Prostate gland (tissue), 2 donors: ENCODE results near the gene KAZN. TPM values are rescaled to one million over a fixed set of nuclear protein-coding genes. Genes with fewer than 3 reads are reported as not detected.

ENCODE experiments used
- DNase-seq: peaks from one replicate; pipeline ENCODE4 v3.0.0-alpha.2; 2019; ENCODE audit warnings: low spot score
- H3K27ac ChIP-seq, 2 donors: fragments of 200-600 bp; sonication (generic); 2 replicates each; pipeline ENCODE4 v1.5.1; 2017 to 2019
- H3K27me3 ChIP-seq: fragments of 200-600 bp; sonication (generic); replicated peaks from 2 replicates; pipeline ENCODE4 v1.5.1; 2019; ENCODE audit not compliant: insufficient read depth
- H3K36me3 ChIP-seq, 2 donors: fragments of 200-600 bp; sonication (generic); 1 replicate in 1 of 2; 2 replicates in 1 of 2; pipeline versions ENCODE4 v1.5.1 to v1.8.1; 2017 to 2019
- H3K4me1 ChIP-seq: fragments of 200-600 bp; sonication (generic); replicated peaks from 2 replicates; pipeline ENCODE4 v1.5.1; 2019
- H3K4me3 ChIP-seq, 2 donors: fragments of 200-600 bp; sonication (generic); 2 replicates each; pipeline ENCODE4 v1.5.1; 2017 to 2019
- H3K9me3 ChIP-seq: fragments of 200-600 bp; sonication (generic); 2 replicates; pipeline ENCODE4 v1.5.1; 2017
- POLR2A ChIP-seq: fragments of 450-650 bp; IDR thresholded peaks from one replicate; pipeline ENCODE4 v1.6.1; 2016; ENCODE audit warnings: antibody characterized with exemption, mild to moderate bottlenecking
- POLR2AphosphoS5 ChIP-seq: sonication (generic); formaldehyde crosslinking; IDR thresholded peaks from one replicate; pipeline ENCODE4 v1.6.1; 2017; ENCODE audit warnings: antibody characterized with exemption
- WGBS: methylation state at CpG from one replicate; pipeline ENCODE4 v1.1.5; 2018; 5-methylcytosine and 5-hydroxymethylcytosine counted together
- intact Hi-C: fragments of 100-400 bp; cut with DNase I; formaldehyde crosslinking; loops from one replicate; pipeline ENCODE4 v1.14.2; 2022
- total RNA-seq, 2 donors: library from RNA; depleted of rRNA; stranded (reverse); fragments of >200 nt; gene quantifications; one replicate each; pipeline ENCODE4 v1.1.0, GENCODE V29; 2016
- TF ChIP-seq, protein P1 (sequence below), 4 experiments: fragments of 200-600 bp in 2 of 4; fragments of 450-650 bp in 2 of 4; sonication (generic) in 2 of 4; IDR thresholded peaks; 1 replicate in 3 of 4; 2 replicates in 1 of 4; pipeline ENCODE4 v1.5.1; 2016 to 2019; ENCODE audit warnings: antibody characterized with exemption in 4 of 4, mild to moderate bottlenecking in 2 of 4, moderate library complexity in 2 of 4

KAZN gene
- total RNA-seq, 2 donors from 2014 or later, result 8.3 to 12.7 TPM

DNA sequence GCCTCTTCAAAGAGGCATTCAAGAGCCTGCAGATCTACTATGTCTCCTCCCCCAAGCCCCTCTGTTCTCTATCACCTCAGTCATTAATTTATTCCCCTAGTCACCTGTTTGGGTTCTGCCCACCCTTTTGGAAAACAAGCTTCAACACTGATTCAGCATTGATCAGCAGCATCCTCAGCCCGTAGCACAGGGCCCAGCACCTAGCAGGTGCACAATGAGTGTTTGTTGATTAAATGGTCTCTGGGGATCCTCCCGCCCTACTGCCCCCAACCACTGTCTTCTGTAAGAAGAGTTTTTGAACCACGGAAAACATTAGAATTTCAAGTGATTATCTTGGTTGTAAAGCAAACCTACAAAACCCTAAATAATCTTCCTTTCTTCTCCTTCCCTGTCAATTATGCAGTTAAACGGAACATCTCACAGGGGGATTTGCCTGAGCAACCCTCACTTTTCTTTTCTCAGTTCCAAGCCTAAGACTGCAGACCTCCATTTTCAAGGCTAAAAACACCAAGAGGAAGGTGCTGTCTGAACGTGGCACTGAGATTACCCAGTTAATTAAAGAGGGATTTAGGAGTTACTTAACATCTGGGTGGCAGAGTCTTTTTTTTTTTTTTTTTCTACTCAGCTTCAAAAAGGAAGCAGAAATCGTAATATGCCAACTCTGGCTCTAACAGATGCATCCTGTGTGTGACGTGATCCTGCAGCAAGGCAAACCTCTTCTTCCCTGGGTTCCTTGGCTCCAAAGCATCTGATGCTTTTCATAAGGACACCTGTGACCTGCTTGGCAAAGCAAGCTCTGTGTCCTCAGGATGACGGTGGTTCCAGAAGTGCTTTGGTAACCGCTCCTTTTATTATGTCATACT is 163.0 kb downstream of the KAZN start:
- DNase-seq, result no peak
- intact Hi-C loops, result no loop called here
- Histone ChIP-seq H3K4me3 (no peak overlapping the region), H3K27me3 (no peaks in the 10 kb centered on the region), H3K27ac (no peak overlapping the region), H3K36me3 (no peaks in the 10 kb centered on the region), H3K9me3 (no peaks in the 10 kb centered on the region), H3K4me1 (no peaks in the 10 kb centered on the region)
- TF ChIP-seq, protein P1, sequence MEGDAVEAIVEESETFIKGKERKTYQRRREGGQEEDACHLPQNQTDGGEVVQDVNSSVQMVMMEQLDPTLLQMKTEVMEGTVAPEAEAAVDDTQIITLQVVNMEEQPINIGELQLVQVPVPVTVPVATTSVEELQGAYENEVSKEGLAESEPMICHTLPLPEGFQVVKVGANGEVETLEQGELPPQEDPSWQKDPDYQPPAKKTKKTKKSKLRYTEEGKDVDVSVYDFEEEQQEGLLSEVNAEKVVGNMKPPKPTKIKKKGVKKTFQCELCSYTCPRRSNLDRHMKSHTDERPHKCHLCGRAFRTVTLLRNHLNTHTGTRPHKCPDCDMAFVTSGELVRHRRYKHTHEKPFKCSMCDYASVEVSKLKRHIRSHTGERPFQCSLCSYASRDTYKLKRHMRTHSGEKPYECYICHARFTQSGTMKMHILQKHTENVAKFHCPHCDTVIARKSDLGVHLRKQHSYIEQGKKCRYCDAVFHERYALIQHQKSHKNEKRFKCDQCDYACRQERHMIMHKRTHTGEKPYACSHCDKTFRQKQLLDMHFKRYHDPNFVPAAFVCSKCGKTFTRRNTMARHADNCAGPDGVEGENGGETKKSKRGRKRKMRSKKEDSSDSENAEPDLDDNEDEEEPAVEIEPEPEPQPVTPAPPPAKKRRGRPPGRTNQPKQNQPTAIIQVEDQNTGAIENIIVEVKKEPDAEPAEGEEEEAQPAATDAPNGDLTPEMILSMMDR (IDR thresholded peaks at IDR 0.05), result no peak
- TF ChIP-seq POLR2AphosphoS5, result no peak
- TF ChIP-seq POLR2A, result no peak
- WGBS, result 83% methylated on average over 9 of the region's 9 CpGs

DNA sequence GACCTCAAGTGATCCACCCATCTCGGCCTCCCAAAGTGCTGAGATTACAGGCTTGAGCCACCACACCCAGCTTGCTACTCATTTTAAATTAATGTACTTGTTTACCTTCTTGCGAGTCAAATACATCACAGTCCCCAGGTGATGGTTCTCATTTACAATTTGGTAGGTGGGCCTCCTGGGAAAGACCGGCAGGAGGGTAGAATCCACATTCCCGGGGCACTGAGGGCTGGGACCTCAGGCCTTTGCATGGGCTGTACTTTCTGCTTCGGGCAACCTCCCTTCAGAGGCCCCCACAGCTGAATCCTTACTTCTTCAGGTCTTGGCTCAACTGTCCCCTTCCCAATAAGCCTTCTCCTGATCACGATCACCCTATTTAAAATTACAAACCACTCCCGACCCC is 165.5 kb downstream of the KAZN start:
- DNase-seq, result no peak
- TF ChIP-seq POLR2AphosphoS5, result no peak
- no peak for TF ChIP-seq POLR2A
- TF ChIP-seq, protein P1 (IDR thresholded peaks at IDR 0.05), result no peak
- no peak overlapping the region for H3K27ac ChIP-seq
- H3K4me1 ChIP-seq, result no peaks in the 10 kb centered on the region
- no peaks in the 10 kb centered on the region for H3K9me3 ChIP-seq
- H3K27me3 ChIP-seq, result no peaks in the 10 kb centered on the region
- intact Hi-C loops, result no loop called here
- WGBS, result 88% methylated on average over 7 of the region's 7 CpGs
- H3K36me3 ChIP-seq, result no peaks in the 10 kb centered on the region
- no peak overlapping the region for H3K4me3 ChIP-seq

DNA sequence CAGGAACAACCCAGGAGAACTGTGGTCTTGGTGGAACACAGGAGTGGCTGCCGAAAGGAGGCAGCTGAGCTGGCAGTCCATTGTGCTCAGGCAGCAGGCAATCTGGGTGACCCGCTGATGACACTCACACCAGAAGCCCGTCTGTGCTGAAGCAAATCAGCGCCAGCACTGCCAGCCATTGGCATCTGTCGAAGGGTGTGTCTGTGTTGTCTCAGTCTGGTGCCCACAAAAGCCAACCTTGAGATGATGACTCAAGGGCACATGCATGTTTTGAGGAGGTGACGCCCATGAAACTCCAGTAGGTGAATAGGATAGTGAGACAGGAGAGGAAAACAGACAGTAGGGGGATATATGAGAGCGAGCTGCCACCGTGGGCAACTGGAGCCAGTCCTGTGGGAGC is 167.3 kb downstream of the KAZN start:
- 96% methylated on average over 7 of the region's 8 CpGs for WGBS
- no peaks in the 10 kb centered on the region for H3K4me1 ChIP-seq
- no peaks in the 10 kb centered on the region for H3K27me3 ChIP-seq
- no peak for DNase-seq
- no peak overlapping the region for H3K27ac ChIP-seq
- no peak overlapping the region for H3K4me3 ChIP-seq
- intact Hi-C loops, result no loop called here
- TF ChIP-seq POLR2A (no peak), POLR2AphosphoS5 (no peak)
- TF ChIP-seq, protein P1 (IDR thresholded peaks at IDR 0.05), result no peak
- no peaks in the 10 kb centered on the region for H3K36me3 ChIP-seq
- H3K9me3 ChIP-seq, result no peaks in the 10 kb centered on the region

DNA sequence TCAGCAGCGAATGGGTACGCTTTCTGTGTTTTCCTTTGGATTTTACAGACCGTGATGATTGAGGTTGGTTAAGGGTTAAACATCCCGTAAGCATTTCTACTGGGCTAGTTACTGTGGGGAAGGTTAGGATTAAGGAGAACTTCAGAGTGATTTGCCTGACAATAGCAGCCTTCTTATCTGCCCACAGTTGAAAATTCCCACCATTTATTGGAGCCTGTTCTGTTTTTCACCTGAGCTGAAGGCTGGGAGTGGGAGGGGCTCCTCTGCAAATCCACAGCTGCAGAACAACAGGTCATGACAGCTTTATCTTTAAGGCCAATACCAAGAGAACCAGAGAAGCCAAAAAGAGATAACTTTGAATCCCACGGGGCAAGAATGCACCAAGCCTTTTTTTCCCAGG is 168.6 kb downstream of the KAZN start:
- H3K27me3 ChIP-seq, result no peaks in the 10 kb centered on the region
- H3K27ac ChIP-seq, result no peak overlapping the region
- no peaks in the 10 kb centered on the region for H3K4me1 ChIP-seq
- no peaks in the 10 kb centered on the region for H3K9me3 ChIP-seq
- TF ChIP-seq POLR2A (no peak), POLR2AphosphoS5 (no peak)
- TF ChIP-seq, protein P1 (IDR thresholded peaks at IDR 0.05), result no peak
- H3K4me3 ChIP-seq, result no peak overlapping the region
- H3K36me3 ChIP-seq, result no peaks in the 10 kb centered on the region
- intact Hi-C loops, result no loop called here
- no peak for DNase-seq
- 60% methylated on average over 5 of the region's 5 CpGs for WGBS
